Activated T-cell treated with anti-CD3 and anti-CD28 coated beads, Interleukin-2, amount 50 U/mL, for 72 hours (primary cell): ENCODE measurements around the gene AMOTL2. TPM values are rescaled to one million over a fixed set of nuclear protein-coding genes. Genes with fewer than 3 reads are reported as not detected.

Experiments
- ATAC-seq, 2 donors: fragments of 150-1000 bp; cut with Tn5 transposase; replicated peaks in 1 of 2; 2 replicates each; pipeline ENCODE4 v1.10.0; 2021; ENCODE audit warnings: moderate library complexity in 2 of 2, mild to moderate bottlenecking in 1 of 2
- DNase-seq, 2 donors: peaks; one replicate each; pipeline ENCODE4 v3.0.0; 2021 to 2022; ENCODE audit warnings: mixed read lengths in 1 of 2
- H3K27ac Mint-ChIP-seq: one replicate; pipeline ENCODE4 v1.8.0; 2022; ENCODE audit warnings: mild to moderate bottlenecking, moderate library complexity, mixed read lengths
- H3K27me3 Mint-ChIP-seq: one replicate; pipeline ENCODE4 v1.8.0; 2022; ENCODE audit warnings: low read depth, mixed read lengths
- H3K36me3 Mint-ChIP-seq, 2 donors: one replicate each; pipeline ENCODE4 v1.8.0; 2022; ENCODE audit warnings: mixed read lengths in 2 of 2, mild to moderate bottlenecking in 1 of 2; ENCODE audit not compliant: insufficient read depth in 2 of 2
- H3K4me1 Mint-ChIP-seq: one replicate; pipeline ENCODE4 v1.8.0; 2022; ENCODE audit warnings: low read depth, mixed read lengths
- H3K4me3 Mint-ChIP-seq, 2 donors: one replicate each; pipeline ENCODE4 v1.8.0; 2022; ENCODE audit warnings: mild to moderate bottlenecking in 2 of 2, mixed read lengths in 2 of 2, moderate library complexity in 2 of 2
- H3K9me3 Mint-ChIP-seq, 2 donors: one replicate each; pipeline ENCODE4 v1.8.0; 2022; ENCODE audit warnings: mixed read lengths in 2 of 2
- total RNA-seq, 2 donors: library from RNA; stranded (reverse); gene quantifications; one replicate each; pipeline ENCODE4 v1.2.3, GENCODE V29; 2022

AMOTL2 gene
- total RNA-seq, 2 donors from 2014 or later, result 0.07 TPM; not detected in 1

DNA sequence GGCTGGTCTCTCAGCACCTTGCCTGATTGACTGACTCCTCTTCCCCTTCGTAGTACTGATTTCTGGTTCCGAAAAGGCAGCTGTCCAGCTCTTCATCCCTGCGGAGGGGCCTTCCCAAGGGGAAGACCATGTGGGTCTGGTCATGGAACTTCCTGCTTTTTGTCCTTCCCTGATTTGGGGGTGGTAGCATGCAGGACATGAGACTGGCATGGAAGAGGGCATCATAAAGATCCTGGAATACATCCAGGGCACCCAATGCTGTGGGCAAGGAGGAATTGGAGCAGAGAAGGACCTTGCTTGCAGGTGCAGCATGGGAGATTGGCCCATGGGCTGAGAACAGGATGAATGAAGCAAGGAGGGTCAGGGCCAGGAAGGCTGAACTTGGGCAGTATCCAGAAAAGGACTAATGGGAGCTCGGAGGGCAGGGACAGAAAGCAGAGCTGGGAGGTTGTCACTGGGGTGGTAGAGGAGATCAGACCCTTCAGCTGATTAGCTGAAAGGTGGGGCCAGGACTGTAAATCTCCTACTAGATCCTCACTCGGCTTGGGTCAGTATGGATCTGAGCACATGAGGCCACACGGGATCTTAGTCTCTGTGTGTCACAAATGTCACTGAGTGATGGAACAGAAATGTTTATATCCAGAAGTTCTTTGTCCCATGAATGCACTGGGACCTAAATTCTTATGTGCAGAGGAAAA, 59.5 kb downstream of the AMOTL2 start:
- no peak overlapping the region for H3K27ac Mint-ChIP-seq
- no peaks in the 10 kb centered on the region for H3K36me3 Mint-ChIP-seq
- ATAC-seq (no peak), DNase-seq (no peak)
- peaks cover 29% of the 10 kb centered on the region for H3K27me3 Mint-ChIP-seq
- H3K4me1 Mint-ChIP-seq, result no peaks in the 10 kb centered on the region
- no peak overlapping the region for H3K4me3 Mint-ChIP-seq
- H3K9me3 Mint-ChIP-seq, result no peaks in the 10 kb centered on the region

- Mint-ChIP-seq H3K4me1 (no peaks in the 10 kb centered on the region), H3K27ac (no peak overlapping the region), H3K4me3 (peak overlapping the region in 1 of 2 donors; percentile 12), H3K9me3 (no peaks in the 10 kb centered on the region), H3K27me3 (peaks cover 30% of the 10 kb centered on the region), H3K36me3 (no peaks in the 10 kb centered on the region)
- DNase-seq (no peak), ATAC-seq (no peak)
Measured at GRCh38 chr3:134313847-134314587, 60.2 kb downstream of the AMOTL2 start.

- Mint-ChIP-seq H3K9me3 (no peaks in the 10 kb centered on the region), H3K27me3 (peaks cover 31% of the 10 kb centered on the region), H3K36me3 (no peaks in the 10 kb centered on the region), H3K4me1 (peaks cover 3% of the 10 kb centered on the region), H3K4me3 (peak overlapping the region; percentile 69 to 77), H3K27ac (no peak overlapping the region)
- ATAC-seq (peak in 1 of 2 donors; percentile 41), DNase-seq (no peak)
Measured at GRCh38 chr3:134312873-134313846, 61.1 kb downstream of the AMOTL2 start.

DNA sequence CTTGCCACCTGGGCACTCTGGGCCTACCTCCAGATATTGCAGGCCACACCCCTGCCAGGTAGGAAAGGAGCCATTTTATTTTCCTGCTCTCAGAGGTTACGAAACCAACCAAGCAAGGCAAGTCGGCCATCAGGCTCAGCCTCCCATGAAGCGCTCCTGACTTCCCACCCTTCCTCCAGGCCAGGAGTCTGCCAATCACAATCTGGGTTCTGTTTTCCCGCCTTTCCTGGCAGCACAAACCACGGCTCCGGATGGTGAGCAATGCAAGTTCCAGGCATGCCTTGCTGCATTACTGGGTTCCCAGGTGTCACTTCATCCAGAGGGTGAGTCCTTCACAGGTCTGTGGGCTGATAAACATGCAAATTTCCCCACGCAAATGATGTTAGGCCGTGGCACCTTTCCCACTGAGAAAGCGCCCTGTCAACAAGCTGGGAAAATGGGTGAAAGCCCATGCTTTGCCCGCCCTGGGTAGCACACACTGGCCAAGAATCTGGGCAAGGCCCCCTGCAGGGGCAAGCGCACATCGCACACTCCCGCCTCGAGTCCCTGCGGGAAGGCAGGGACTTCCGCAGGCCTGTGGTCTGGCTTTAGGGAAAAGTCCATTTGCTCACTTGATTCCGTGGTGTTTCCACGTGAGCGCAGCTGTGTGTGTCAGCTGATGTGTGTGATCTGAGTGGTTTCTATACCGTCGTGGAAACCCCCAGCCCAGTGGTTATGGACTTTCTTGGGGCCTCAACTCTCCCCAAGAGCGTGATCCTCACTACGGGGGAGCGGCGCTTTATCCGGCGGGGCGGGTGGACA, 62.0 kb downstream of the AMOTL2 start:
- Mint-ChIP-seq H3K27me3 (peaks cover 39% of the 10 kb centered on the region), H3K4me3 (peak overlapping the region; percentile 69 to 77), H3K27ac (no peak overlapping the region), H3K9me3 (no peaks in the 10 kb centered on the region), H3K36me3 (no peaks in the 10 kb centered on the region), H3K4me1 (peaks cover 7% of the 10 kb centered on the region)
- DNase-seq, result peak; percentile 4 to 16
- ATAC-seq, result peak; percentile 48 to 56

DNA sequence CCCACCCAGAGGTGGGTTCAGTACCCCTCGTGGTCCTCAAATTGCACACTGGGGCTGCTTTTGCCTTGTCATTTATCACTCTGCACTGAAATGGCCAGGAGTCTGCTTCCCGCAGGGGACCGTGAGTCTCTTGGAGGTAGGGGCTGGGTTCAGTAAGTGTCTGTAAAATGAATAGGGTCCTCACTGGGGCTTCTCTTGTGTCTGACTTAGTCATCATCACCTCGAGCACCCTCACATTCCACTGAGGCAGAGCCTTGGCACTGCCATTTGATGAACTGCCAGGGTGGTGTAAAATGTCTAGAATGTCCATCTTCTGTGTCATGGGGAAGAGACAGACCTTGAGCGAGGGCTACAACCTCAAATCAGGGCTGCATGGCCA, 62.6 kb downstream of the AMOTL2 start:
- Mint-ChIP-seq H3K4me3 (no peak overlapping the region), H3K27ac (no peak overlapping the region), H3K4me1 (peaks cover 7% of the 10 kb centered on the region), H3K9me3 (no peaks in the 10 kb centered on the region), H3K36me3 (no peaks in the 10 kb centered on the region), H3K27me3 (peaks cover 45% of the 10 kb centered on the region)
- no peak for ATAC-seq
- DNase-seq, result no peak

DNA sequence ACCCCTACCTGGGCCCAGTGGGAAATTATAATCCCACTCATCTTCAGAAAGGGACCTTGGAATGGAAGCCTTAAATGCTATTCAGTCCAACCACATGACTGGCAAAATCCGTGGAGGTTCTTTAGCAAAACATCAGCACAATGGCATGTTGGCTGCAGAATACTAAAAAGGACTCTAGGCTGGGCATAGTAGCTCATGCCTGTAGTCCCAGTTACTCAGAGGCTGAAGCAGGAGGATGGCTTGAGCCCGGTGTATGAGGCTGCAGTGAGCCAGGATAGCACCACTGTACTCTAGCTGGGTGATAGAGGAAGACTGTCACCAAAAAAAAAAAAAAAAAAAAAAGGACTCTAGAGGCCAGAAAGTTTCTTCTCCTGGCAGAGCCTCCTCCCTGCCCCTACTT, 63.0 kb downstream of the AMOTL2 start:
- Mint-ChIP-seq H3K4me3 (no peak overlapping the region), H3K36me3 (no peaks in the 10 kb centered on the region), H3K9me3 (no peaks in the 10 kb centered on the region)

GRCh38 chr3:134309987-134310700, 64.1 kb downstream of the AMOTL2 start:
- DNase-seq (no peak), ATAC-seq (no peak)
- Mint-ChIP-seq H3K4me1 (peaks cover 7% of the 10 kb centered on the region), H3K27me3 (peaks cover 49% of the 10 kb centered on the region), H3K27ac (no peak overlapping the region), H3K36me3 (no peaks in the 10 kb centered on the region), H3K9me3 (no peaks in the 10 kb centered on the region), H3K4me3 (no peak overlapping the region)

More for the DNA sequence above, 63.0 kb downstream of the AMOTL2 start:
- ATAC-seq, result no peak
- Mint-ChIP-seq H3K27me3 (peaks cover 49% of the 10 kb centered on the region), H3K4me1 (peaks cover 7% of the 10 kb centered on the region), H3K27ac (no peak overlapping the region)
- no peak for DNase-seq

- Mint-ChIP-seq H3K4me1 (peaks cover 7% of the 10 kb centered on the region), H3K27ac (no peak overlapping the region), H3K4me3 (peak overlapping the region; percentile 42 to 51), H3K9me3 (no peaks in the 10 kb centered on the region), H3K27me3 (peaks cover 45% of the 10 kb centered on the region), H3K36me3 (no peaks in the 10 kb centered on the region)
- ATAC-seq, result peak; percentile 71 to 77
- DNase-seq, result peak; percentile 66 to 77
Measured at GRCh38 chr3:134308350-134308891, 65.8 kb downstream of the AMOTL2 start.

DNA sequence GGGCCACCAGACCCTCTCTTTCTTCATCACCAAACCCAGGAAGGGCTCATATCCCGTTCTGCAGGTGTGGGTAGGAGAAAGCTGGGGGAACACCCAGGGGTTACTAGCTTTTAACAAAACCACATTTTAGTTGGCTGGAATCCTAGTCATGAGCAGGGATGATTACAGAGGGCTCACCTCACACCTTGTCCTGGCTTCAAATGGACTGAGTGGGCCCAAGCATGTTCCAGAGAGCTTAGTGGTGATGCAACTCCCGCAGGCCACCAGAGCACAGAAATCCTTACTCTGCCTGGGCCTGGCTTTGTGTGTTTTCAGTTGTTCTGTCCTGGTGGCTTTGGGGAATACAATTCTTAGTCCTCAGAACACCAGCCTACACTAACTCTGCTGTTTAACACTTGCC, 66.8 kb downstream of the AMOTL2 start:
- no peaks in the 10 kb centered on the region for H3K36me3 Mint-ChIP-seq
- H3K27ac Mint-ChIP-seq, result no peak overlapping the region
- H3K4me3 Mint-ChIP-seq, result no peak overlapping the region
- H3K4me1 Mint-ChIP-seq, result peaks cover 7% of the 10 kb centered on the region
- H3K27me3 Mint-ChIP-seq, result peaks cover 46% of the 10 kb centered on the region
- ATAC-seq, result no peak
- DNase-seq, result no peak
- no peaks in the 10 kb centered on the region for H3K9me3 Mint-ChIP-seq

- ATAC-seq (no peak), DNase-seq (no peak)
- H3K4me1 Mint-ChIP-seq, result peaks cover 7% of the 10 kb centered on the region
- H3K27me3 Mint-ChIP-seq, result peaks cover 46% of the 10 kb centered on the region
- H3K27ac Mint-ChIP-seq, result no peak overlapping the region
- H3K36me3 Mint-ChIP-seq, result no peaks in the 10 kb centered on the region
- H3K4me3 Mint-ChIP-seq, result no peak overlapping the region
- no peaks in the 10 kb centered on the region for H3K9me3 Mint-ChIP-seq
Measured at GRCh38 chr3:134306320-134306719, 67.9 kb downstream of the AMOTL2 start.
